Panc1 (cell line): ENCODE data around the gene STAB1. TPM values are rescaled to one million over a fixed set of nuclear protein-coding genes. Genes with fewer than 3 reads are reported as not detected.

Experiments
- ATAC-seq: fragments of 200-7000 bp; cut with Tn5 transposase; 2 replicates; pipeline ENCODE4 v1.9.1; 2020; ENCODE audit warnings: mild to moderate bottlenecking, moderate library complexity
- BruUV-seq: library from RNA; stranded (reverse); fragments of 400-500 nt; replicated peaks from 2 replicates; lab custom pipeline; 2021; lab: Mats Ljungman, UMichigan
- CTCF ChIA-PET: fragments of 300-600 bp; sonication (Branson Sonifier 250); formaldehyde crosslinking; loops from one replicate; lab custom pipeline; 2022; ENCODE audit warnings: antibody characterized with exemption; lab: Charles Lee
- POLR2A ChIA-PET: fragments of 300-600 bp; sonication (Branson Sonifier 250); formaldehyde crosslinking; loops from one replicate; lab custom pipeline; 2022; ENCODE audit warnings: antibody characterized with exemption; lab: Charles Lee
- DNase-seq: peaks from one replicate; pipeline ENCODE4 v3.0.0-alpha.2; 2010; ENCODE audit warnings: low read depth, low spot score
- H3K27ac ChIP-seq: 2 replicates; pipeline ENCODE4 v1.5.1; 2011; ENCODE audit warnings: mild to moderate bottlenecking, low read length, inconsistent platforms
- H3K27me3 ChIP-seq: fragments of 200-500 bp; sonication (Bioruptor generic); 2 replicates; pipeline ENCODE4 v1.6.0; 2014; ENCODE audit warnings: low read length, inconsistent platforms; ENCODE audit not compliant: control insufficient read depth, insufficient read depth
- H3K36me3 ChIP-seq: fragments of 200-500 bp; sonication (Bioruptor generic); 2 replicates; pipeline ENCODE4 v1.5.1; 2014; ENCODE audit warnings: inconsistent platforms, mild to moderate bottlenecking, low read length, moderate library complexity; ENCODE audit not compliant: control insufficient read depth, insufficient read depth
- H3K4me1 ChIP-seq: 2 replicates; pipeline ENCODE4 v1.5.1; 2011; ENCODE audit warnings: inconsistent platforms, mild to moderate bottlenecking, low read length, moderate library complexity; ENCODE audit not compliant: control insufficient read depth, insufficient read depth
- H3K4me3 ChIP-seq, 2 experiments: 2 replicates each; pipeline ENCODE4 v1.5.1; 2011 to 2012; ENCODE audit warnings: low read depth in 2 of 2, low read length in 2 of 2, mild to moderate bottlenecking in 2 of 2, inconsistent platforms in 1 of 2, moderate library complexity in 1 of 2
- H3K9me3 ChIP-seq: fragments of 200-500 bp; sonication (Bioruptor generic); 2 replicates; pipeline ENCODE4 v1.5.1; 2014; ENCODE audit warnings: low read depth, mild to moderate bottlenecking, inconsistent platforms, low read length, moderate library complexity; ENCODE audit not compliant: control insufficient read depth, insufficient read depth
- POLR2AphosphoS5 ChIP-seq: IDR thresholded peaks from 2 replicates; pipeline ENCODE4 v1.6.1; 2012; ENCODE audit warnings: mild to moderate bottlenecking, low read depth, low read length, moderate library complexity
- SIN3A ChIP-seq: IDR thresholded peaks from 2 replicates; pipeline ENCODE4 v1.6.1; 2012; ENCODE audit warnings: low read depth, mild to moderate bottlenecking, low read length, moderate library complexity, borderline replicate concordance; ENCODE audit not compliant: insufficient read depth
- TCF7L2 ChIP-seq: IDR thresholded peaks from 2 replicates; pipeline ENCODE4 v1.6.1; 2011; ENCODE audit warnings: mild to moderate bottlenecking, low read depth, low read length, inconsistent platforms
- in situ Hi-C: cut with HindIII; loops from 2 replicates; pipeline ENCODE4 v1.10.0; 2016; ENCODE audit warnings: low sequenced_read_pairs, low pct_unique_long_range_greater_than_20kb
- intact Hi-C: fragments of 100-400 bp; cut with micrococcal nuclease; formaldehyde crosslinking; loops from one replicate; pipeline ENCODE4 v1.10.0; 2022; ENCODE audit not compliant: unreplicated experiment
- total RNA-seq: library from RNA; stranded (reverse); gene quantifications from one replicate; pipeline ENCODE4 v1.2.1, GENCODE V29; 2021; ENCODE audit not compliant: unreplicated experiment
- TF ChIP-seq, protein P1 (sequence below): fragments of 450-650 bp; IDR thresholded peaks from 2 replicates; pipeline ENCODE4 v1.5.1; 2017; ENCODE audit warnings: mild to moderate bottlenecking
- TF ChIP-seq, protein P2 (sequence below), 2 experiments: IDR thresholded peaks; 2 replicates each; pipeline ENCODE4 v1.6.1; 2011 to 2012; ENCODE audit warnings: low read depth in 2 of 2, control low read depth in 1 of 2, low read length in 1 of 2, mild to moderate bottlenecking in 1 of 2, moderate library complexity in 1 of 2; ENCODE audit not compliant: insufficient read depth in 1 of 2

STAB1 gene
- total RNA-seq, 1 experiment from 2014 or later, result 0.39 TPM

DNA sequence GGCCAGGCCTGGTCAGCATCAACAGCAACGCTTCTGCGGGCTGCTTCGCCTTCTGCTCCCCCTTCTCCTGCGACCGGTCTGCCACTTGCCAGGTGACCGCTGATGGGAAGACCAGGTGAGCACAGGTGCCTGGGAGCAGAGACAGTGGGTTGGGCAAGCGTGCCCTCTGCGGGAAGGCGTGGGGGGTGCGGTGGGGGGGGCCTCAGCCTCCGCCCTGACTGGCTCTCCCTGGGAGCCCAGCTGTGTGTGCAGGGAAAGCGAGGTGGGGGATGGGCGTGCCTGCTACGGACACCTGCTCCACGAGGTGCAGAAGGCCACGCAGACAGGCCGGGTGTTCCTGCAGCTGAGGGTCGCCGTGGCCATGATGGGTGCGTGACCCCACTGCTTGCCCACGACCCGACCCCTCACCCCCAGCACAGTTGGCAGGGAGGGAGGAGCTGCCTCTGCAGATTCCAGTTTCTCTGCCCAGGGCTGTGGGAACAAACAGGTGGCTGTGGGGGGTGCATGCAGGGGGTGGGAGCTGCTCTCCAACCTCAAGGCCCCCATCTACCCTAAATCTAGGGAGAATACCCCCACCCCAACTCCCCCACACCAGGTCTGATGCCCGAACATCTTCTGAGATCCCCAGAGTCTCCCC is 8.8 kb downstream of the STAB1 start:
- Histone ChIP-seq H3K4me1 (no peaks in the 10 kb centered on the region), H3K27ac (no peak overlapping the region), H3K4me3 (no peak overlapping the region), H3K9me3 (no peaks in the 10 kb centered on the region), H3K27me3 (no peaks in the 10 kb centered on the region), H3K36me3 (no peaks in the 10 kb centered on the region)
- no TSS peak for BruUV-seq
- DNase-seq, result no peak
- POLR2A ChIA-PET, result no interaction called here
- in situ Hi-C loops (no loop called here), intact Hi-C loops (no loop called here)
- CTCF ChIA-PET, result interaction anchor here (0.7 kb wide), 1 partner anchor 35 kb away, joined by 3 read pairs; no protein-coding TSS in a partner anchor
- no peak for TF ChIP-seq TCF7L2
- no peak for TF ChIP-seq SIN3A
- TF ChIP-seq, protein P1, sequence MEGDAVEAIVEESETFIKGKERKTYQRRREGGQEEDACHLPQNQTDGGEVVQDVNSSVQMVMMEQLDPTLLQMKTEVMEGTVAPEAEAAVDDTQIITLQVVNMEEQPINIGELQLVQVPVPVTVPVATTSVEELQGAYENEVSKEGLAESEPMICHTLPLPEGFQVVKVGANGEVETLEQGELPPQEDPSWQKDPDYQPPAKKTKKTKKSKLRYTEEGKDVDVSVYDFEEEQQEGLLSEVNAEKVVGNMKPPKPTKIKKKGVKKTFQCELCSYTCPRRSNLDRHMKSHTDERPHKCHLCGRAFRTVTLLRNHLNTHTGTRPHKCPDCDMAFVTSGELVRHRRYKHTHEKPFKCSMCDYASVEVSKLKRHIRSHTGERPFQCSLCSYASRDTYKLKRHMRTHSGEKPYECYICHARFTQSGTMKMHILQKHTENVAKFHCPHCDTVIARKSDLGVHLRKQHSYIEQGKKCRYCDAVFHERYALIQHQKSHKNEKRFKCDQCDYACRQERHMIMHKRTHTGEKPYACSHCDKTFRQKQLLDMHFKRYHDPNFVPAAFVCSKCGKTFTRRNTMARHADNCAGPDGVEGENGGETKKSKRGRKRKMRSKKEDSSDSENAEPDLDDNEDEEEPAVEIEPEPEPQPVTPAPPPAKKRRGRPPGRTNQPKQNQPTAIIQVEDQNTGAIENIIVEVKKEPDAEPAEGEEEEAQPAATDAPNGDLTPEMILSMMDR, result no peak
- TF ChIP-seq POLR2AphosphoS5, result no peak
- TF ChIP-seq, protein P2, sequence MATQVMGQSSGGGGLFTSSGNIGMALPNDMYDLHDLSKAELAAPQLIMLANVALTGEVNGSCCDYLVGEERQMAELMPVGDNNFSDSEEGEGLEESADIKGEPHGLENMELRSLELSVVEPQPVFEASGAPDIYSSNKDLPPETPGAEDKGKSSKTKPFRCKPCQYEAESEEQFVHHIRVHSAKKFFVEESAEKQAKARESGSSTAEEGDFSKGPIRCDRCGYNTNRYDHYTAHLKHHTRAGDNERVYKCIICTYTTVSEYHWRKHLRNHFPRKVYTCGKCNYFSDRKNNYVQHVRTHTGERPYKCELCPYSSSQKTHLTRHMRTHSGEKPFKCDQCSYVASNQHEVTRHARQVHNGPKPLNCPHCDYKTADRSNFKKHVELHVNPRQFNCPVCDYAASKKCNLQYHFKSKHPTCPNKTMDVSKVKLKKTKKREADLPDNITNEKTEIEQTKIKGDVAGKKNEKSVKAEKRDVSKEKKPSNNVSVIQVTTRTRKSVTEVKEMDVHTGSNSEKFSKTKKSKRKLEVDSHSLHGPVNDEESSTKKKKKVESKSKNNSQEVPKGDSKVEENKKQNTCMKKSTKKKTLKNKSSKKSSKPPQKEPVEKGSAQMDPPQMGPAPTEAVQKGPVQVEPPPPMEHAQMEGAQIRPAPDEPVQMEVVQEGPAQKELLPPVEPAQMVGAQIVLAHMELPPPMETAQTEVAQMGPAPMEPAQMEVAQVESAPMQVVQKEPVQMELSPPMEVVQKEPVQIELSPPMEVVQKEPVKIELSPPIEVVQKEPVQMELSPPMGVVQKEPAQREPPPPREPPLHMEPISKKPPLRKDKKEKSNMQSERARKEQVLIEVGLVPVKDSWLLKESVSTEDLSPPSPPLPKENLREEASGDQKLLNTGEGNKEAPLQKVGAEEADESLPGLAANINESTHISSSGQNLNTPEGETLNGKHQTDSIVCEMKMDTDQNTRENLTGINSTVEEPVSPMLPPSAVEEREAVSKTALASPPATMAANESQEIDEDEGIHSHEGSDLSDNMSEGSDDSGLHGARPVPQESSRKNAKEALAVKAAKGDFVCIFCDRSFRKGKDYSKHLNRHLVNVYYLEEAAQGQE (IDR thresholded peaks at IDR 0.05; ENCODE audit: insufficient read depth in 1 of 2, low read depth in 2 of 2, low read length in 1 of 2), result no peak
- ATAC-seq, result no peak

DNA sequence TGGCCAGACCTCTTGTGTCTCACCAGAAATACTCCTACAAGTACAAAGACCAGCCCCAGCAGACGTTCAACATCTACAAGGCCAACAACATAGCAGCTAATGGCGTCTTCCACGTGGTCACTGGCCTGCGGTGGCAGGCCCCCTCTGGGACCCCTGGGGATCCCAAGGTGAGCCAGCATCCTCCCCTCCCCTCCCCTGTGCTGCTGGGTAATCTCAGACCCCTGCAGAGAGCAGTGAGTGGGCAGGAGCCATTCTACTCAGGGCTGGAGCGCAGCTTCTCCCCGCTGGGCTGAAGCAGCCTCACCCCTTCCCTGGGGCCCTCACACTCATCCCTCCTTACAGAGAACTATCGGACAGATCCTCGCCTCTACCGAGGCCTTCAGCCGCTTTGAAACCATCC is 9.8 kb downstream of the STAB1 start:
- ChIA-PET CTCF (no interaction called here), POLR2A (no interaction called here)
- Histone ChIP-seq H3K4me3 (no peak overlapping the region), H3K36me3 (no peaks in the 10 kb centered on the region), H3K27me3 (no peaks in the 10 kb centered on the region), H3K9me3 (no peaks in the 10 kb centered on the region), H3K4me1 (no peaks in the 10 kb centered on the region), H3K27ac (no peak overlapping the region)
- in situ Hi-C loops, result no loop called here
- BruUV-seq, result no TSS peak
- intact Hi-C loops, result no loop called here
- DNase-seq, result no peak
- TF ChIP-seq, protein P1, result no peak
- TF ChIP-seq SIN3A (no peak), TCF7L2 (no peak), POLR2AphosphoS5 (no peak)
- TF ChIP-seq, protein P2 (IDR thresholded peaks at IDR 0.05; ENCODE audit: insufficient read depth in 1 of 2, low read depth in 2 of 2, low read length in 1 of 2), result no peak
- no peak for ATAC-seq
